ENCODE data around the gene CDC45.

CDC45 gene

GRCh38 chr22:19567157-19568009 lies 87.7 kb downstream of the CDC45 start:
- DNase-seq, result no peak

GRCh38 chr22:19568337-19569275 lies 88.9 kb downstream of the CDC45 start:
- DNase-seq, result peak; percentile 49

DNA sequence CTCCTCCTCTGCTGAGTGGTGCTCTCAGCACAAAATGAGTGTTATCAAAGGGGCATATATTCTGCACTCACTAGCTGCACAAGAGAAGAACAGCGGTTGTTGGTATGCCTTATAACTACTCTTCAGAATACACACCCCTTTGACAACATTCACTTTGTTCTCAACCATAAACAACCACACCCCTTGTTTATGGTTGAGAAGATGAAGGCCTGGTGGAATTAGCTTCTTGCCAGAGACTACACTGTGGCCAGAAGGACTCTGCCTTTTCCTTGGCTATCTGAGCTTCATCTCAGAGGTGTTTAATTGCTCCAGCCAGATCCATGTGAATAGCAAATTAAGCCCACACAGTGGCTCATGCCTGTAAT lies 89.5 kb downstream of the CDC45 start:
- no peak for DNase-seq

DNA sequence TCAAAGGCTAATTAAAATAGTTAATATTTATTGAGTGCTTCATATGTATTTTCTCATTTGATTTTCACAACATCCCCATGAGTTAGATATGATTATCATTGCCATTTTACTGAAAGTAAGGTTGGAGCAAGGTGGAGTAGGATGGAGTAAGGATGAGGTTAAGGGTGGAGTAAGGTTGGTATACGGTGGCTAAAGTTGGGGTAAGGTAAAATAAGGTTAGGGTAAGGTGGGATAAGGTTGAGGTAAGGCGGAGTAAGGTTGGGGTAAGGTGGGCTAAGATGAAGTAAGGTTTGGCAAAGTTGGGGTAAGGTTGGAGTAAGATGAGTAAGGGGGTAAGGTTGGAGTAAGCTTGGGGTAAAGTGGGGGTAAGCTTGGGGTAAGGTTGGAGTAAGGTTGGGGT lies 90.3 kb downstream of the CDC45 start:
- DNase-seq, result no peak
